ENCODE results near the gene PSME4. TPM values are rescaled to one million over a fixed set of nuclear protein-coding genes. Genes with fewer than 3 reads are reported as not detected.
"Not testable (repeated sequence)": the region's sequence is repeated elsewhere in the genome, so short reads cannot be mapped to it uniquely, and the experiment has no call there.

Gene PSME4
- total and polyA plus RNA-seq, 2 of the 13 experiments (the other 11 are each of a cell fraction or from before 2014, with no cell fraction given): 52.1 to 77.8 TPM

DNA sequence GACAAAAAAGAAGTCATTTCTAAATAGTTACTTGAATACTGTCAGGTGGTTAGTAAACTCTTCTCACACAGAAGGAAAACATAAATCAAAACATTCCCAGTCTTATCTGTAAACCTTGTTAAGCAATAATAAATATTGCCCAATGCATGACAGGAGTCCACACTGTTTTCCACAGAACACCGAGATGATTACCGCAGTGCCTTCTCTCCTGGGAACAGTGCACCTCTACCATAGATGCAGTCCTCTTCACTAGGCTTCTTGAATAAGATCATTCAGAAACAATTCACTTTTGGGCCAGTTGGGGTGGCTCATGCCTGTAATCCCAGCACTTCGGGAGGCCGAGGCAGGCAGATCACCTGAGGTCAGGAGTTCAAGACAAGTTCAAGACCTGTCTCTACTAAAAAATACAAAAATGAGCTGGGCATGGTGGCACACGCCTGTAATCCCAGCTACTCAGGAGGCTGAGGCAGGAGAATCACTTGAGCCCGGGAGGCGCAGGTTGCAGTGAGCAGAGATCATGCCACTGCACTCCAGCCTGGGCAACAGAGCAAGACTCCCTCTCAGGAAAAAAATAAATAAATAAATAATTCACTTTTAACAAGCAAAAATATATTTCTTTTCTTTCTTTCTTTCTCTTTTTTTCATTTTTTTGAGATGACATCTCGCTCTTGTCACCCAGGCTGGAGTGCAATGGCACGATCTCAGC is 119.6 kb downstream of the PSME4 start (continued):
- TF ChIP-seq ZNF3 (CRISPR knock-in tag; IDR thresholded peaks at IDR 0.05): peak; percentile 70; the same call in 1 of the 2 replicates
- peak; percentile 65; the same call in 1 of the 2 replicates for TF ChIP-seq KAT8 (CRISPR knock-in tag; IDR thresholded peaks at IDR 0.05)
- TF ChIP-seq CEBPG (CRISPR knock-in tag; IDR thresholded peaks at IDR 0.05): peak; percentile 99
- TF ChIP-seq ZNF781 (CRISPR knock-in tag; IDR thresholded peaks at IDR 0.05; ENCODE audit: borderline replicate concordance, not compliant biosample characterization): peak; percentile 32
- TF ChIP-seq CREM (IDR thresholded peaks at IDR 0.05): 0 out of 2 replicates have a peak, but pooled peaks have one; percentile 36
- TF ChIP-seq CREM (CRISPR knock-in tag; IDR thresholded peaks at IDR 0.05): not testable (repeated sequence)
- TF ChIP-seq, protein P1, sequence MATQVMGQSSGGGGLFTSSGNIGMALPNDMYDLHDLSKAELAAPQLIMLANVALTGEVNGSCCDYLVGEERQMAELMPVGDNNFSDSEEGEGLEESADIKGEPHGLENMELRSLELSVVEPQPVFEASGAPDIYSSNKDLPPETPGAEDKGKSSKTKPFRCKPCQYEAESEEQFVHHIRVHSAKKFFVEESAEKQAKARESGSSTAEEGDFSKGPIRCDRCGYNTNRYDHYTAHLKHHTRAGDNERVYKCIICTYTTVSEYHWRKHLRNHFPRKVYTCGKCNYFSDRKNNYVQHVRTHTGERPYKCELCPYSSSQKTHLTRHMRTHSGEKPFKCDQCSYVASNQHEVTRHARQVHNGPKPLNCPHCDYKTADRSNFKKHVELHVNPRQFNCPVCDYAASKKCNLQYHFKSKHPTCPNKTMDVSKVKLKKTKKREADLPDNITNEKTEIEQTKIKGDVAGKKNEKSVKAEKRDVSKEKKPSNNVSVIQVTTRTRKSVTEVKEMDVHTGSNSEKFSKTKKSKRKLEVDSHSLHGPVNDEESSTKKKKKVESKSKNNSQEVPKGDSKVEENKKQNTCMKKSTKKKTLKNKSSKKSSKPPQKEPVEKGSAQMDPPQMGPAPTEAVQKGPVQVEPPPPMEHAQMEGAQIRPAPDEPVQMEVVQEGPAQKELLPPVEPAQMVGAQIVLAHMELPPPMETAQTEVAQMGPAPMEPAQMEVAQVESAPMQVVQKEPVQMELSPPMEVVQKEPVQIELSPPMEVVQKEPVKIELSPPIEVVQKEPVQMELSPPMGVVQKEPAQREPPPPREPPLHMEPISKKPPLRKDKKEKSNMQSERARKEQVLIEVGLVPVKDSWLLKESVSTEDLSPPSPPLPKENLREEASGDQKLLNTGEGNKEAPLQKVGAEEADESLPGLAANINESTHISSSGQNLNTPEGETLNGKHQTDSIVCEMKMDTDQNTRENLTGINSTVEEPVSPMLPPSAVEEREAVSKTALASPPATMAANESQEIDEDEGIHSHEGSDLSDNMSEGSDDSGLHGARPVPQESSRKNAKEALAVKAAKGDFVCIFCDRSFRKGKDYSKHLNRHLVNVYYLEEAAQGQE (IDR thresholded peaks at IDR 0.05; ENCODE audit: borderline replicate concordance in 1 of 2, low read depth in 1 of 2, low read length in 2 of 2): peak in 1 of 2 experiments; percentile 23; a peak in 1 of 4 replicates
- TF ChIP-seq DPF2 (CRISPR knock-in tag; IDR thresholded peaks at IDR 0.05; ENCODE audit: borderline replicate concordance, low read depth): peak; percentile 82
- TF ChIP-seq, protein P2, sequence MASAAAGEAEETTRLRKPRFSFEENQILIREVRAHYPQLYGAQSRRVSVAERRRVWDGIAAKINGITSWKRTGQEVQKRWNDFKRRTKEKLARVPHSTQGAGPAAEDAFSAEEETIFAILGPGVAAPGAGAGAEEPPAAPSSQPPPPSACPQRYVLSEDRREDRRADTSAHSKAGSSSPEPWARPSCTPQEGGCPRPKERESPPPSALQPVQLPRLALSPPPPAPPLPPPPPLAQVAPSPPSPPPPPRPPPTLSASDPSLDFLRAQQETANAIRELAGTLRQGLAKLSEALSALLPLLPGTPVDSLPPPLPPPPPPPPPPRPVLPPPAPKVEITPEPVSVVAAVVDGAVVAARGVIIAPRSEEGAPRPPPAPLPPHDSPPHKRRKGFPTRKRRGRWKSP (CRISPR knock-in tag; IDR thresholded peaks at IDR 0.05): peak; percentile 34; the same call in 1 of the 2 replicates
- TF ChIP-seq HHEX (CRISPR knock-in tag; IDR thresholded peaks at IDR 0.05): 0 out of 2 replicates have a peak, but pooled peaks have one; percentile 10
- peak; percentile 65 for TF ChIP-seq MED1 (CRISPR knock-in tag; IDR thresholded peaks at IDR 0.05)
- 0 out of 2 replicates have a peak, but pooled peaks have one; percentile 49 for TF ChIP-seq KLF11 (CRISPR knock-in tag; IDR thresholded peaks at IDR 0.05)
- peak; percentile 52; the same call in 1 of the 3 replicates for TF ChIP-seq MXI1 (IDR thresholded peaks at IDR 0.05; ENCODE audit: borderline replicate concordance, low read depth, low read length)
- TF ChIP-seq MIER2 (CRISPR knock-in tag; IDR thresholded peaks at IDR 0.05): 0 out of 2 replicates have a peak, but pooled peaks have one; percentile 36
- TF ChIP-seq SMC3 (IDR thresholded peaks at IDR 0.05; ENCODE audit: low read length): peak; percentile 53; the same call in 1 of the 2 replicates
- TF ChIP-seq, protein P3, sequence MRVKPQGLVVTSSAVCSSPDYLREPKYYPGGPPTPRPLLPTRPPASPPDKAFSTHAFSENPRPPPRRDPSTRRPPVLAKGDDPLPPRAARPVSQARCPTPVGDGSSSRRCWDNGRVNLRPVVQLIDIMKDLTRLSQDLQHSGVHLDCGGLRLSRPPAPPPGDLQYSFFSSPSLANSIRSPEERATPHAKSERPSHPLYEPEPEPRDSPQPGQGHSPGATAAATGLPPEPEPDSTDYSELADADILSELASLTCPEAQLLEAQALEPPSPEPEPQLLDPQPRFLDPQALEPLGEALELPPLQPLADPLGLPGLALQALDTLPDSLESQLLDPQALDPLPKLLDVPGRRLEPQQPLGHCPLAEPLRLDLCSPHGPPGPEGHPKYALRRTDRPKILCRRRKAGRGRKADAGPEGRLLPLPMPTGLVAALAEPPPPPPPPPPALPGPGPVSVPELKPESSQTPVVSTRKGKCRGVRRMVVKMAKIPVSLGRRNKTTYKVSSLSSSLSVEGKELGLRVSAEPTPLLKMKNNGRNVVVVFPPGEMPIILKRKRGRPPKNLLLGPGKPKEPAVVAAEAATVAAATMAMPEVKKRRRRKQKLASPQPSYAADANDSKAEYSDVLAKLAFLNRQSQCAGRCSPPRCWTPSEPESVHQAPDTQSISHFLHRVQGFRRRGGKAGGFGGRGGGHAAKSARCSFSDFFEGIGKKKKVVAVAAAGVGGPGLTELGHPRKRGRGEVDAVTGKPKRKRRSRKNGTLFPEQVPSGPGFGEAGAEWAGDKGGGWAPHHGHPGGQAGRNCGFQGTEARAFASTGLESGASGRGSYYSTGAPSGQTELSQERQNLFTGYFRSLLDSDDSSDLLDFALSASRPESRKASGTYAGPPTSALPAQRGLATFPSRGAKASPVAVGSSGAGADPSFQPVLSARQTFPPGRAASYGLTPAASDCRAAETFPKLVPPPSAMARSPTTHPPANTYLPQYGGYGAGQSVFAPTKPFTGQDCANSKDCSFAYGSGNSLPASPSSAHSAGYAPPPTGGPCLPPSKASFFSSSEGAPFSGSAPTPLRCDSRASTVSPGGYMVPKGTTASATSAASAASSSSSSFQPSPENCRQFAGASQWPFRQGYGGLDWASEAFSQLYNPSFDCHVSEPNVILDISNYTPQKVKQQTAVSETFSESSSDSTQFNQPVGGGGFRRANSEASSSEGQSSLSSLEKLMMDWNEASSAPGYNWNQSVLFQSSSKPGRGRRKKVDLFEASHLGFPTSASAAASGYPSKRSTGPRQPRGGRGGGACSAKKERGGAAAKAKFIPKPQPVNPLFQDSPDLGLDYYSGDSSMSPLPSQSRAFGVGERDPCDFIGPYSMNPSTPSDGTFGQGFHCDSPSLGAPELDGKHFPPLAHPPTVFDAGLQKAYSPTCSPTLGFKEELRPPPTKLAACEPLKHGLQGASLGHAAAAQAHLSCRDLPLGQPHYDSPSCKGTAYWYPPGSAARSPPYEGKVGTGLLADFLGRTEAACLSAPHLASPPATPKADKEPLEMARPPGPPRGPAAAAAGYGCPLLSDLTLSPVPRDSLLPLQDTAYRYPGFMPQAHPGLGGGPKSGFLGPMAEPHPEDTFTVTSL (CRISPR knock-in tag; IDR thresholded peaks at IDR 0.05; ENCODE audit: borderline replicate concordance): peak; percentile 80; the same call in 1 of the 2 replicates
- peak in 1 of 2 experiments; percentile 91; a peak in 2 of 4 replicates for TF ChIP-seq KLF16 (CRISPR knock-in tag; IDR thresholded peaks at IDR 0.05)
- TF ChIP-seq KDM3A (CRISPR knock-in tag; IDR thresholded peaks at IDR 0.05; ENCODE audit: low read depth): peak; percentile 58; the same call in 1 of the 2 replicates
- peak; percentile 39; the same call in 1 of the 2 replicates for TF ChIP-seq TOE1 (CRISPR knock-in tag; IDR thresholded peaks at IDR 0.05)
- peak; percentile 28; the same call in 1 of the 2 replicates for TF ChIP-seq TGIF2 (CRISPR knock-in tag; IDR thresholded peaks at IDR 0.05)

Data from HepG2 (cell line).